ENCODE data around the gene GARIN5A. TPM values are rescaled to one million over a fixed set of nuclear protein-coding genes. Genes with fewer than 3 reads are reported as not detected.
"Not testable (repeated sequence)": the region's sequence is repeated elsewhere in the genome, so short reads cannot be mapped to it uniquely, and the experiment has no call there.

Gene GARIN5A
- total and polyA plus RNA-seq, 2 experiments from 2014 or later = 13.3 to 25.0 TPM

GRCh38 chr19:50475101-50475568 is 1.5 kb downstream of the GARIN5A start:
- no peak overlapping the region for H3K4me3 Mint-ChIP-seq
- peaks cover 10% of the 10 kb centered on the region for H3F3A ChIP-seq (replicated peaks; ENCODE audit: low read depth)
- H3K27ac ChIP-seq (ENCODE audit: low read depth) = no peak overlapping the region
- H4K20me1 ChIP-seq (replicated peaks; ENCODE audit: insufficient read depth) = no peaks in the 10 kb centered on the region; the same call in 1 of the 2 replicates
- H3K79me2 ChIP-seq (replicated peaks; ENCODE audit: insufficient read depth) = peaks cover 25% of the 10 kb centered on the region
- TF ChIP-seq ETS1 (IDR thresholded peaks at IDR 0.05) = no peak
- peaks cover 40% of the 10 kb centered on the region for H3K36me3 Mint-ChIP-seq (ENCODE audit: low read depth)
- H3K4me1 ChIP-seq (ENCODE audit: insufficient read depth) = peaks cover 10% of the 10 kb centered on the region; the same call in 1 of the 2 replicates
- H3K4me2 ChIP-seq = no peak overlapping the region
- H3K9me2 ChIP-seq (ENCODE audit: insufficient read depth) = no peaks in the 10 kb centered on the region
- DNase-seq (ENCODE audit: low spot score) (no peak), ATAC-seq (no peak)
- no peak overlapping the region for H2AFZ ChIP-seq
- H3K27me3 ChIP-seq (ENCODE audit: insufficient read depth) = no peaks in the 10 kb centered on the region
- no peaks in the 10 kb centered on the region; the same call in 2 of the 3 replicates for H3K4me1 Mint-ChIP-seq
- H3K4me3 ChIP-seq = no peak overlapping the region
- no peak overlapping the region for H3K27ac Mint-ChIP-seq
- peaks cover 90% of the 10 kb centered on the region for H3K9me3 Mint-ChIP-seq
- H3K27me3 Mint-ChIP-seq (ENCODE audit: insufficient read depth, low read depth, poor library complexity) = peaks cover 12% of the 10 kb centered on the region
- peaks cover 3% of the 10 kb centered on the region; the same call in 1 of the 2 replicates for H3K36me3 ChIP-seq (ENCODE audit: insufficient read depth)

GRCh38 chr19:50473336-50473735 is 3.3 kb downstream of the GARIN5A start:
- H3F3A ChIP-seq (replicated peaks; ENCODE audit: low read depth) = peaks cover 10% of the 10 kb centered on the region
- peaks cover 15% of the 10 kb centered on the region for H3K27me3 Mint-ChIP-seq (ENCODE audit: insufficient read depth, low read depth, poor library complexity)
- not testable (repeated sequence) for H4K20me1 ChIP-seq (replicated peaks; ENCODE audit: insufficient read depth); H3K27me3 ChIP-seq (ENCODE audit: insufficient read depth); H3K4me3 Mint-ChIP-seq; H3K27ac ChIP-seq (ENCODE audit: low read depth); ATAC-seq; H3K4me1 Mint-ChIP-seq; H2AFZ ChIP-seq; H3K27ac Mint-ChIP-seq; H3K4me2 ChIP-seq; H3K4me3 ChIP-seq; H3K9me2 ChIP-seq (ENCODE audit: insufficient read depth); H3K36me3 ChIP-seq (ENCODE audit: insufficient read depth); DNase-seq (ENCODE audit: low spot score)
- H3K9me3 Mint-ChIP-seq = peaks cover 94% of the 10 kb centered on the region
- peaks cover 10% of the 10 kb centered on the region; the same call in 1 of the 2 replicates for H3K4me1 ChIP-seq (ENCODE audit: insufficient read depth)
- H3K36me3 Mint-ChIP-seq (ENCODE audit: low read depth) = peaks cover 54% of the 10 kb centered on the region
- H3K79me2 ChIP-seq (replicated peaks; ENCODE audit: insufficient read depth) = peaks cover 16% of the 10 kb centered on the region

- Mint-ChIP-seq H3K9me3 (peaks cover 95% of the 10 kb centered on the region), H3K27ac (no peak overlapping the region), H3K27me3 (ENCODE audit: insufficient read depth, low read depth, poor library complexity) (peaks cover 12% of the 10 kb centered on the region), H3K4me1 (no peaks in the 10 kb centered on the region), H3K36me3 (ENCODE audit: low read depth) (peaks cover 45% of the 10 kb centered on the region), H3K4me3 (no peak overlapping the region)
- no peaks in the 10 kb centered on the region for H3K9me2 ChIP-seq (ENCODE audit: insufficient read depth)
- no peaks in the 10 kb centered on the region for H4K20me1 ChIP-seq (replicated peaks; ENCODE audit: insufficient read depth)
- no peaks in the 10 kb centered on the region for H3K27me3 ChIP-seq (ENCODE audit: insufficient read depth)
- no peaks in the 10 kb centered on the region for H3K79me2 ChIP-seq (replicated peaks; ENCODE audit: insufficient read depth)
- no peak overlapping the region for H3K4me3 ChIP-seq
- no peak overlapping the region for H2AFZ ChIP-seq
- H3K36me3 ChIP-seq (ENCODE audit: insufficient read depth) = no peaks in the 10 kb centered on the region
- ATAC-seq (no peak), DNase-seq (ENCODE audit: low spot score) (no peak)
- peaks cover 8% of the 10 kb centered on the region for H3F3A ChIP-seq (replicated peaks; ENCODE audit: low read depth)
- H3K4me1 ChIP-seq (ENCODE audit: insufficient read depth) = 0 out of 2 replicates have a peak, but pooled peaks cover 3% of the 10 kb centered on the region
- H3K27ac ChIP-seq (ENCODE audit: low read depth) = no peak overlapping the region
- no peak overlapping the region for H3K4me2 ChIP-seq
- no peak for TF ChIP-seq REST (IDR thresholded peaks at IDR 0.05; ENCODE audit: unreplicated experiment)
- no peak for TF ChIP-seq JUNB (IDR thresholded peaks at IDR 0.05; ENCODE audit: unreplicated experiment)
- no peak for TF ChIP-seq ZNF331 (CRISPR knock-in tag; IDR thresholded peaks at IDR 0.05; ENCODE audit: low read depth)
- no peak for TF ChIP-seq ZNF462 (CRISPR knock-in tag; IDR thresholded peaks at IDR 0.05)
- no peak for TF ChIP-seq ZNF114 (CRISPR knock-in tag; IDR thresholded peaks at IDR 0.05)
These were observed 7.8 kb downstream of the GARIN5A start for GRCh38 chr19:50468818-50469217.
